Measurements from ENCODE around the gene RNF126.
"Not testable (repeated sequence)": the region's sequence is repeated elsewhere in the genome, so short reads cannot be mapped to it uniquely, and the experiment has no call there.

The RNF126 gene

GRCh38 chr19:645912-646778 is 16.9 kb downstream of the RNF126 start:
- no peak for DNase-seq

- DNase-seq: no peak
Measured at GRCh38 chr19:644789-645188, 18.2 kb downstream of the RNF126 start.

GRCh38 chr19:644363-644762 is 18.7 kb downstream of the RNF126 start:
- no peak for DNase-seq

- DNase-seq: no peak
Measured at GRCh38 chr19:643736-644135, 19.3 kb downstream of the RNF126 start.

GRCh38 chr19:642767-643727 is 20.0 kb downstream of the RNF126 start:
- DNase-seq: no peak

GRCh38 chr19:641702-642101 is 21.3 kb downstream of the RNF126 start:
- DNase-seq: no peak

- no peak for DNase-seq
Measured at GRCh38 chr19:640606-641189, 22.3 kb downstream of the RNF126 start.

GRCh38 chr19:640161-640558 is 22.9 kb downstream of the RNF126 start:
- no peak for DNase-seq

- DNase-seq: peak; percentile 77
Measured at GRCh38 chr19:639253-640160, 23.5 kb downstream of the RNF126 start, which contains the start of gene FGF22. TSS of gene FGF22 (plus strand) at chr19:639879. CDS start at chr19:639926, 47 bp downstream.

- no peak for DNase-seq
Measured at GRCh38 chr19:638906-639252, 24.1 kb downstream of the RNF126 start.

GRCh38 chr19:634975-635652 is 27.9 kb downstream of the RNF126 start:
- no peak for DNase-seq

GRCh38 chr19:633786-634639 is 29.0 kb downstream of the RNF126 start:
- DNase-seq: no peak

GRCh38 chr19:633068-633785 is 29.8 kb downstream of the RNF126 start, which contains the start of gene POLRMT:
TSS of gene POLRMT (minus strand) at chr19:633537. CDS start at chr19:633512, 25 bp downstream.
- peak; percentile 99 for DNase-seq

GRCh38 chr19:632579-633067 is 30.4 kb downstream of the RNF126 start:
- DNase-seq: no peak

GRCh38 chr19:629961-630714 is 32.9 kb downstream of the RNF126 start:
- DNase-seq: peak; percentile 30

- peak; percentile 48 for DNase-seq
Measured at GRCh38 chr19:629515-629914, 33.5 kb downstream of the RNF126 start.

GRCh38 chr19:628168-628567 is 34.8 kb downstream of the RNF126 start:
- no peak for DNase-seq

GRCh38 chr19:626566-626965 is 36.4 kb downstream of the RNF126 start:
- not testable (repeated sequence) for DNase-seq

- no peak for DNase-seq
Measured at GRCh38 chr19:625257-625656, 37.8 kb downstream of the RNF126 start.

Data from NCI-H1092 treated with DMSO at 0.1 percent for 48 hours (cell line).